Occipital lobe (tissue), 2 donors: ENCODE data around the gene UTP25. TPM values are rescaled to one million over a fixed set of nuclear protein-coding genes. Genes with fewer than 3 reads are reported as not detected.
"Not testable (repeated sequence)": the region's sequence is repeated elsewhere in the genome, so short reads cannot be mapped to it uniquely, and the experiment has no call there.

Source experiments
- DNase-seq: peaks from one replicate; lab custom pipeline; 2025; lab: John Stamatoyannopoulos, UW
- total RNA-seq: library from RNA; depleted of rRNA; stranded (reverse); fragments of >200 nt; gene quantifications from one replicate; pipeline ENCODE4 v1.2.3, GENCODE V29; 2014

UTP25 gene
- total RNA-seq, 1 donor from 2014 or later, result 15.0 TPM

DNA sequence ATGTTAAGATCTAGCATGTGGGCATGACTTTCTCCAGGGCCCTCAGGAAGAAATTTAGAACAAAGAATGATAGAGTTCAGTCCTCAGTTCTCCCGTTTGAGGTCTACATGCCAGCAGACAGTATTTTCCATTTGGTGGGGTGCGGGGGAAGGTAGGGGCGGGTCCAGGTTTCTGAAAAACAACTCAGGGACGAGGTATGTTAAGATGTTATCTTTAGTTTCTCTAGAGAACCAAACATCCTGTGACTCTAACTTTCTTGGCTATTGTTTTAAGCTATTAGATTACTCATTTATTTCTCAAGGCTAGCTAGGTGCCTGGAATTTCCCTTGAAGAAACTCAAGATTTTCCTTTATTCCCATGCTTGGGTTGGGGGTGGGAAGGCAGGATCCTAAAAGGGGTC lies 67.9 kb downstream of the UTP25 start:
- DNase-seq, result no peak

DNA sequence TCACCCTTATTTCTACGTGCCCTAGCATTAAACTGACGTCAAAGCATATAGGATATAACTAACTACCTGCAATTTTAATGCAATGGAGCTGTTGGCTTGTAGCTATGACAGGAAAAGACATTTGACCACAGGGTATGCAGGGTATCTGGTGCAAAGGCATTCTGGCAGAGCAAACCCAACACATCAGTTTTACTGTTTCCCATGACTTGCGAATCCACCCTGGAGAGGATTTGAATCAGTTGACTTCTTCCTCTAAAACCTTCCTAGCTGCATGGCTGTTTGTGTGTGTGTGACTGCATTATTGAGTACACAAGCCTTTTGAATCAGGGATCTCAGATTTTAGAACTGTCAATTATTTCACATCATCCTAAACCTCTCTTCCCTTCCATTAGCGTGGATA lies 68.6 kb downstream of the UTP25 start:
- no peak for DNase-seq

DNA sequence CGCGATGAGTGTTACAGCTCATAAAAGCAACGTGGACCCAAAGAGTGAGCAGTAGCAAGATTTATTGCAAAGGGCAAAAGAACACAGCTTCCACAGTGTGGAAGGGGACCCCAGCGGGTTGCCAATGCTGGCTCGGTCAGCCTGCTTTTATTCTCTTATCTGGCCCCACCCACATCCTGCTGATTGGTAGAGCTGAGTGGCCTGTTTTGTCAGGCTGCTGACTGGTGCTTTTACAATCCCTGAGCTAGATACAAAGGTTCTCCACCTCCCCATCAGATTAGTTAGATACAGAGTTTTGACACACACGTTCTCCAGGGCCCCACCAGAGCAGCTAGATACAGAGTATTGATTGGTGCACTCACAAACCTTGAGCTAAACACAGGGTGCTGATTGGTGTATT lies 70.5 kb downstream of the UTP25 start:
- DNase-seq, result not testable (repeated sequence)

GRCh38 chr1:209898851-209899250 lies 71.1 kb downstream of the UTP25 start:
- DNase-seq, result not testable (repeated sequence)

- DNase-seq, result no peak
Observed at GRCh38 chr1:209899948-209900347, 72.2 kb downstream of the UTP25 start.

GRCh38 chr1:209900734-209901133 lies 73.0 kb downstream of the UTP25 start:
- DNase-seq, result no peak

- DNase-seq, result no peak
Observed at GRCh38 chr1:209901211-209901610, 73.4 kb downstream of the UTP25 start.

DNA sequence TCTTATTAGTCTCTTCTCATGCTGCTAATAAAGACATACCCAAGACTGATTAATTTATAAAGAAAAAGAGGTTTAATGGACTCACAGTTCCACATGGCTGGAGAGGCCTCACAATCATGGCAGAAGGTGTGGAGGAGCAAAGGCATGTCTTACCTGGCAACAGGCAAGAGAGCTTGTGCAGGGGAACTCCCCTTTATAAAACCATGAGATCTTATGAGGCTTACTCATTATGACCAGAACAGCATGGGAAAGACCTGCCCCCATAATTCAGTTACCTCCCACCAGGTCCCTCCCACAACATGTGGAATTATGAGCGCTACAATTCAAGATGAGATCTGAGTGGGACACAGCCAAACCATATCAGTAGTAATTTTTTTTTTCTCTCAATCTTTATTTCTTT lies 77.0 kb downstream of the UTP25 start:
- DNase-seq, result not testable (repeated sequence)

Other genes starting within 250 kb of the UTP25 start
- gene CAMK1G, start 244.3 kb upstream of the UTP25 start, total RNA-seq, result 7.3 TPM
- 1.7 TPM for gene LAMB3, start 175.5 kb upstream of the UTP25 start, total RNA-seq
- 2.3 TPM for gene G0S2, start 152.6 kb upstream of the UTP25 start, total RNA-seq
- not detected for gene HSD11B1, start 123.1 kb upstream of the UTP25 start, total RNA-seq
- 0.47 TPM for gene TRAF3IP3, start 71.9 kb upstream of the UTP25 start, total RNA-seq
- gene C1orf74, start 43.4 kb upstream of the UTP25 start, total RNA-seq, result 2.8 TPM
- 0.31 TPM for gene IRF6, start 21.8 kb upstream of the UTP25 start, total RNA-seq
- gene SYT14, start 110.2 kb downstream of the UTP25 start, total RNA-seq, result 65.8 TPM